T-helper 1 cell treated with Interleukin-12 subunit alpha and Interleukin-12 subunit beta and Interleukin-4 antibody, amounts not matched to agents 30 ng/mL and 1 ng/mL, for 36 hours (primary cell): ENCODE measurements around the gene COL6A3. TPM values are rescaled to one million over a fixed set of nuclear protein-coding genes. Genes with fewer than 3 reads are reported as not detected.

Source experiments
- intact Hi-C: fragments of 100-400 bp; cut with micrococcal nuclease; formaldehyde crosslinking; loops from one replicate; pipeline ENCODE4 v1.15.1; 2024
- total RNA-seq: library from RNA; stranded (reverse); gene quantifications from 2 replicates; pipeline ENCODE4 v1.2.3, GENCODE V29; 2022

Gene COL6A3, protein sequence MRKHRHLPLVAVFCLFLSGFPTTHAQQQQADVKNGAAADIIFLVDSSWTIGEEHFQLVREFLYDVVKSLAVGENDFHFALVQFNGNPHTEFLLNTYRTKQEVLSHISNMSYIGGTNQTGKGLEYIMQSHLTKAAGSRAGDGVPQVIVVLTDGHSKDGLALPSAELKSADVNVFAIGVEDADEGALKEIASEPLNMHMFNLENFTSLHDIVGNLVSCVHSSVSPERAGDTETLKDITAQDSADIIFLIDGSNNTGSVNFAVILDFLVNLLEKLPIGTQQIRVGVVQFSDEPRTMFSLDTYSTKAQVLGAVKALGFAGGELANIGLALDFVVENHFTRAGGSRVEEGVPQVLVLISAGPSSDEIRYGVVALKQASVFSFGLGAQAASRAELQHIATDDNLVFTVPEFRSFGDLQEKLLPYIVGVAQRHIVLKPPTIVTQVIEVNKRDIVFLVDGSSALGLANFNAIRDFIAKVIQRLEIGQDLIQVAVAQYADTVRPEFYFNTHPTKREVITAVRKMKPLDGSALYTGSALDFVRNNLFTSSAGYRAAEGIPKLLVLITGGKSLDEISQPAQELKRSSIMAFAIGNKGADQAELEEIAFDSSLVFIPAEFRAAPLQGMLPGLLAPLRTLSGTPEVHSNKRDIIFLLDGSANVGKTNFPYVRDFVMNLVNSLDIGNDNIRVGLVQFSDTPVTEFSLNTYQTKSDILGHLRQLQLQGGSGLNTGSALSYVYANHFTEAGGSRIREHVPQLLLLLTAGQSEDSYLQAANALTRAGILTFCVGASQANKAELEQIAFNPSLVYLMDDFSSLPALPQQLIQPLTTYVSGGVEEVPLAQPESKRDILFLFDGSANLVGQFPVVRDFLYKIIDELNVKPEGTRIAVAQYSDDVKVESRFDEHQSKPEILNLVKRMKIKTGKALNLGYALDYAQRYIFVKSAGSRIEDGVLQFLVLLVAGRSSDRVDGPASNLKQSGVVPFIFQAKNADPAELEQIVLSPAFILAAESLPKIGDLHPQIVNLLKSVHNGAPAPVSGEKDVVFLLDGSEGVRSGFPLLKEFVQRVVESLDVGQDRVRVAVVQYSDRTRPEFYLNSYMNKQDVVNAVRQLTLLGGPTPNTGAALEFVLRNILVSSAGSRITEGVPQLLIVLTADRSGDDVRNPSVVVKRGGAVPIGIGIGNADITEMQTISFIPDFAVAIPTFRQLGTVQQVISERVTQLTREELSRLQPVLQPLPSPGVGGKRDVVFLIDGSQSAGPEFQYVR (N-terminal part only)
- total RNA-seq, result 1.4 and 1.5 TPM in 2 replicates

- intact Hi-C loops, result no loop called here
These were observed at the start of gene COL6A3 for GRCh38 chr2:237413777-237414661. TSS of gene COL6A3 (minus strand) at chr2:237414164. CDS start at chr2:237396817, 17,347 bp downstream.

DNA sequence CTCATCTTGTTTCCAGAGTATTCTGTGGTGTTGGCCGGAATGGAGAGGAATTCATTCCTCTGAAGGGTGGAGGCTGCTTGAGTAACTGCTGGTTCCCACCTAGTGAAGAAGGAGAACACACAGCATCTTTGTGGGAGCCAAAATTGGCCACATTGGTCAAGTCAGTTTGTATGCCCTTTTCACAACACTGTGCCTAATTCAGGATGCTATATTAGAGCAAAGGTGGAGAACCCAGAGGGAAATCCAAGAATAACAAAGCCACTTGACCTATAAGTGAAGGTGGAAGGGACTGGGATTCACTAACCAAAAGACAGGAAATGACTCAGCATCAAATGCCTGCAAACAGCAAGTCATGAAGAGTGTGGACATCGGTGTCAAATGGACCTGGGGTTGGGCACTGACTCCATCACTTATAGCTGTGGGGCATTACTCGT is 45.8 kb upstream of the COL6A3 start:
- intact Hi-C loops, result no loop called here

DNA sequence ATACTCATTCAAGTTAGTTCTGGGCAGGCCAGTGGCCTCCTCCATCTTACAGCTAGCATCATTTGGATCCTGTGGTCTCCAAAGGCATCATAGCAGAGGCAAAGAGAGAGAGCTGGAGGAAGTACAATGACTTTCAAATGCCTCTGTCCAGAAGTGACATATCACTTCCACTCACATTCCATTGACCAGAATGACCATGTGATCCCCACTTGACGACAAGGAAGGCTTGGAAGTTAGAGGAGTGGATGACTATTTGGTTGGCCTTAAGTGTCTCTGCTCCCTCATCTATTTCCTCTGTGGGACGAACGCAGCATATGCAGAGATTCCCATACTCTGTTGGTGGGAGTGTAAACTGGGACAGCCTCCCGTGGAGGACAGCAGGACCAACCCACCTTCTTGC is 45.3 kb upstream of the COL6A3 start:
- intact Hi-C loops, result no loop called here

GRCh38 chr2:237458519-237458918 is 44.6 kb upstream of the COL6A3 start:
- intact Hi-C loops, result no loop called here

DNA sequence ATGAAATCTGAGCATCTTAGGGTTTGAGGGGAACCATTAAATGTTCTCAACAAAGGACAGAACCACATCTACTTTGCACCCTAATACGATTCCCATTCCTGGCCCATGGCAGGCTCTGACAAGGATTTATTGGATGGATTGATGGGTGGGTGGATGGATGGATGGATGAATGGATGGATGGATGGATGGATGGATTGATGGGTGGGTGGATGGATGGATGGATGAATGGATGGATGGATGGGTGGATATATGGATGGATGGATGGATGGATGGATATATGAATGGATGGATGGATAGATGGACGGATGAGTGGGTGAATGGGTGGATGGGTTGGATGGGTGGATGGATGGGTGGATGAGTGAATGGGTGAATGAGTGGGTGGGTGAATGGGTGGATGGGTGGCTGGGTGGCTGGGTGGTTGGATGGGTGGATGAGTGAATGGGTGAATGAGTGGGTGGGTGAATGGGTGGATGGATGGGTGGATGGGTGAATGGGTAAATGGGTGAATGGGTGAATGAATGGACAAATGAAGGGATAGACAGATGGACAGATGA is 43.5 kb upstream of the COL6A3 start:
- intact Hi-C loops, result no loop called here

- intact Hi-C loops, result no loop called here
These were observed 42.4 kb upstream of the COL6A3 start for GRCh38 chr2:237456200-237456843.

DNA sequence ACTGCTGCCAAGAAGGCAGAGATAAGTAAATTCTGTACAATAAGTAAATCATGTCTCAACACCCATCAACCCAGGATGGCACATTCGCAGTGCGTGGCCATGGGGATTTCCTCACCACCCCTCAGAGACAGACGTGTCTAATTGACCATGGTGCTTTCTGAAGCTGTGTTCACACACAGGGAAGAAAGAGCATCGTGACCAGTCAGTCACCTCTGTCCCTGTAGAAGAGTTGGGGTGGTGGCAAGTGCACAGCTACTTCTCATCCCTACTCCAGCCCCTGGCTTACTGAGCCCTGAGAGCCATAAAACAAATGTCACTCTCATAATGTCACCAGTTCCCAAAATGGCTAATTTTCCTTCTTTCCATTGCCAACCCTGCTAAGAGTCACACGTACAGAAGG is 41.8 kb upstream of the COL6A3 start:
- intact Hi-C loops, result no loop called here

DNA sequence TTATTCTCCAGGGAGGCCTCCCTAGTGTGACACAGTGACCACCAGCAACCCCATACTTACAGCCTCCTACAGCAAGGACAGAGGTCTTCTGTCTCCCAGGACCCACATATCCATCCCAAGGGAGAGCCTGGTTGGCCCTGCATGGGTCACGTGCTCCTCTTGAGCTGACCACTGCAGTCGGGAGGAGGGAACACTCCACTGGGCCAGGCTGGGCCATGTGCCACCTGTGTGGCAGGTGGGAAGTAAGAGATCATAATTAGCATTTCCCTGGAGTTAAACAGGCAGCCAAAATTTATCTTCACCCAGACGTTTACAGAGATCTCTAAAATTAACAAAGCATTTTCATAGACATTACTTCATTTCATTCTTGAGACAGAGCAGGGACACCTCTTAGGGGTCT is 39.7 kb upstream of the COL6A3 start:
- intact Hi-C loops, result no loop called here

DNA sequence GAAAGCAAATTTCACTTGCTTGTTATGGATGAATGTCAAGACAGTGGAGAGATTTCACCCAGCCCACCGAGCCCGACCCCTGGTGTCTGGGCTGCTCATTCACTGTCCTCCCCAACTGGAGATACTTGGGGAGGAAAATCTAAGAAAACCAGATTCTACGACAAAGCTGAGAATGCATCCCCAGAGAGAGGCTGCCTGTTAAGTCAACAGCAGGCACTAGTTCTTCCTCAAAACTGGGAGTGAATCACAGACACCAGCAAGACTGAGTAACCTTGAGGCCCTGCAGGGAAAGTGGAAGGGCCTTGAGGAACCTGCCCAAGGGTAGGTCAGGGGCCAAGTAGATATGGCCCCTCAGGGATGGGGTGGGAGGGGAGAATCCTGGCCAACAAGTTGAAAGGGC is 38.9 kb upstream of the COL6A3 start:
- intact Hi-C loops, result no loop called here

DNA sequence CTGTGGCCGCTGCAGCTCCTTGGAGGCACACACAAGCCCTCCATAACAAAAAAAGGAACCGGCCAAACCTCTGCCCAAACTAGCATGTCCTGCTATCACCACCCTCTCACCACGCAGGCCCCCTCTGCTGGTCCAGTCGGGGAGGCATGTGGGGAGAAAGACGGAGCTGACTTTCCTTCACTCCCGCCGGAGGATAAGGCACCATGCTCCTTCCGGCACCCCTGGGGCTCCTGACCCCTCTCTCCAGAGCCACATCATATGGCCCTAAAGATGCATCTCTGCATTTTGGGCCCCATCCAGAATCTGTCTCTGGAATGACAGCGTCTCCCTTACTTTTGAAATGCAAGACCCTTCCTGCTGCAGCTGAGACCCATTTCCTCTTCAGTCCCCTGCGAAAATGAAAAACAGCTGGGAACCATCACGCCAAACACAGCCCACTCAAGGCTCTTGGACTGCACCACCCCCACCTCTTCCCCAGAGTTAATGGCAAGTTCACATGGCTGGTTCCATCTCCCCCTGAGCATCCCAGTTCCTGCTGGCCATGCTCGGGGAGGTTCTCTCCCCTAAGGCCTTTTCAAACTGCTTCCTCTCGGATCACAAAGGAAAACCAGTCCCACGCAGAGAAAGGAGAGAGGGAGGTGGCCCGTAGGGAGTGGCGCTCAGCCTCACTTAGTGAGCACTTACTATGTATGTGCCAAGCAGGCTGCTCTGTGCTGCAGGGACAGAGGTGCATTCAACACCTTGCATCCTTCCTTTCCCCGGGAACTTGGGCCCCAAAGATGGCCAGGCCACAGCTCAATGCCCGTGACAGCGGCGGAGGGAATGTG is 37.9 kb upstream of the COL6A3 start:
- intact Hi-C loops, result no loop called here

- intact Hi-C loops, result no loop called here
These were observed 36.6 kb upstream of the COL6A3 start for GRCh38 chr2:237450583-237450982.

- intact Hi-C loops, result no loop called here
These were observed 36.1 kb upstream of the COL6A3 start for GRCh38 chr2:237450108-237450507.

- intact Hi-C loops, result no loop called here
These were observed 35.4 kb upstream of the COL6A3 start for GRCh38 chr2:237449193-237449881.

DNA sequence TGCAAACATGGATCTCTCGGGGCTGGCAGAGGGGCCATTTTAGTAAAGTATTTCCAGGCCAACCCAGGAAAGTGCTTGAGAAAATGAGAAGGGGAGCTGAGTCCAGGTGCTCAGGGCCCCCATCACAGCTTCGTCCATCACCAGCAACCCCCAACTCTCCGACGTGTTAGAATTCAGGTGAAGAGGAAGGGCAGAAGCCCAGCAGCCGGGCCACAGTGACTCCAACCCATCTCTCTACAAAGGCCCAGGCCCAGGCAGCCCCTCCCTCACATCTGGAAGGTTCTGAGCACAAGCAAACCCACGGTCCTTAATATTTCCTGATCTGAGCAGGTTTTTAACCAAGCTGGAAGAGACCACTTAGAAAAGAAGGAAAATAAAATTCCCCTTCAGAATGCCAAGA is 34.7 kb upstream of the COL6A3 start:
- intact Hi-C loops, result no loop called here

DNA sequence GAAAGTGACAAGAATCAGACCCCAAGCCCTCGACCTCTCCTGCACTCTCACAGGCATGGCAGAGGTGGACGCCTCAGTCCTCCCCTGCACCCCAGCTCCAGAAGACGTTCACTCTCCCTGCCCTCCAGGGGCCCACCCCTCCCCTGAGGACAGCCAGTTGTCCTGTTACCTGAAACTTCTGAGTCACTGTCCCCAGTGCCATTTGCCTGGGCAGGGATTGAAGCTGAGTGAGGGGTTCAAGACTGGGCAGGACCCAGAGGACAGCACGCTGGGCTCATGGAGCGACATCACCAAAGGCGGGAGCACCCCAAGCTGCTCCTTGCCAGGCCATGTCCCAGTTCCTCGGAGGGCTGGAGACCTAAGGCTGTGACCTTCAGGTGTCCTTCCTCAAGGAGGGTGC is 34.2 kb upstream of the COL6A3 start:
- intact Hi-C loops, result no loop called here

GRCh38 chr2:237447496-237447895 is 33.5 kb upstream of the COL6A3 start:
- intact Hi-C loops, result no loop called here

- intact Hi-C loops, result no loop called here
These were observed 32.3 kb upstream of the COL6A3 start for GRCh38 chr2:237446338-237446665.

- intact Hi-C loops, result no loop called here
These were observed 31.8 kb upstream of the COL6A3 start for GRCh38 chr2:237445611-237446337.
